CD1c-positive myeloid dendritic cell (primary cell): ENCODE data around the gene CNKSR2.

Experiments used
- DNase-seq: peaks from one replicate; pipeline ENCODE4 v3.0.0-alpha.2; 2016; ENCODE audit errors: extremely low spot score

The CNKSR2 gene

GRCh38 chrX:21674430-21675186 lies 300.4 kb downstream of the CNKSR2 start:
- DNase-seq, result no peak

GRCh38 chrX:21675931-21676330 lies 301.7 kb downstream of the CNKSR2 start:
- no peak for DNase-seq

GRCh38 chrX:21678048-21678612 lies 303.9 kb downstream of the CNKSR2 start:
- no peak for DNase-seq

GRCh38 chrX:21683941-21684340 lies 309.7 kb downstream of the CNKSR2 start:
- no peak for DNase-seq

- no peak for DNase-seq
Observed at GRCh38 chrX:21691512-21692018, 317.3 kb downstream of the CNKSR2 start.

GRCh38 chrX:21698272-21698671 lies 324.1 kb downstream of the CNKSR2 start:
- DNase-seq, result peak; percentile 11

- DNase-seq, result no peak
Observed at GRCh38 chrX:21699136-21699535, 324.9 kb downstream of the CNKSR2 start.

GRCh38 chrX:21700275-21700674 lies 326.1 kb downstream of the CNKSR2 start:
- DNase-seq, result no peak

GRCh38 chrX:21700967-21701366 lies 326.7 kb downstream of the CNKSR2 start:
- no peak for DNase-seq

GRCh38 chrX:21702725-21703124 lies 328.5 kb downstream of the CNKSR2 start:
- no peak for DNase-seq
